Superior temporal gyrus (tissue), 1 donor: ENCODE results near the gene USP5.

ENCODE experiments used
- DNase-seq: peaks from one replicate; pipeline ENCODE4 v3.0.0-alpha.2; 2016; ENCODE audit errors: extremely low spot score

The USP5 gene

DNA sequence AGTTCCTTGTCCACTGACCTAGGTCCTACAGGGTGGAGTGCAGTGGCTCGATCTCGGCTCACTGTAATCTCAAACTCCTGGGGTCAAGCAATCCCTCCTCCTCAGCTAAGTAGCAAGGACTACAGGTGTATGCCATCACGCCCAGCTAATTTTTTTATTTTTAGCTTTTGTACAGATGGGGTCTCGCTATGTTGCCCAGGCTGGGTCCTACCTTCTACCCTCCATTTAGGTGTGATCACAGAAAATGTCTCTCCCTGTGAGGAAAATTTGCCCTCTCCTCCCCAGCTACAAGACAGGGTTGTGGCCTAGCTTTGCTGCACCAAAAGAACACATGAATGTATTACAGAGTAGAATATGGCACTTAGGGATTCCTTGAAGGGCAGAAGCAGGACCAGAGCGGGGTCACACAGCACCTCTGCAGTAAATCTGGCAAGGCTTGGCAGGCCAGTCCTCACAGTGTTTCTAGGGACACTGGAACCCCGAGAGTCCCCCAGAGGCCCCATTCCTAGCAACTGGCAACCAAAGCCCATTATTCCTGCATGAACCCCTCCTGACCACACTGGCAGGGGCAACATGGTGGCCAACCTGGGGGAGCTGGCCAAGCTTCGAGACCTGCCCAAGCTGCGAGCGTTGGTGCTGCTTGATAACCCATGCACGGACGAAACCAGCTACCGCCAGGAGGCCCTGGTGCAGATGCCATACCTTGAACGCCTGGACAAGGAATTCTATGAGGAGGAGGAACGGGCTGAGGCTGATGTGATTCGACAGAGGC is 60.4 kb downstream of the USP5 start:
- no peak for DNase-seq

DNA sequence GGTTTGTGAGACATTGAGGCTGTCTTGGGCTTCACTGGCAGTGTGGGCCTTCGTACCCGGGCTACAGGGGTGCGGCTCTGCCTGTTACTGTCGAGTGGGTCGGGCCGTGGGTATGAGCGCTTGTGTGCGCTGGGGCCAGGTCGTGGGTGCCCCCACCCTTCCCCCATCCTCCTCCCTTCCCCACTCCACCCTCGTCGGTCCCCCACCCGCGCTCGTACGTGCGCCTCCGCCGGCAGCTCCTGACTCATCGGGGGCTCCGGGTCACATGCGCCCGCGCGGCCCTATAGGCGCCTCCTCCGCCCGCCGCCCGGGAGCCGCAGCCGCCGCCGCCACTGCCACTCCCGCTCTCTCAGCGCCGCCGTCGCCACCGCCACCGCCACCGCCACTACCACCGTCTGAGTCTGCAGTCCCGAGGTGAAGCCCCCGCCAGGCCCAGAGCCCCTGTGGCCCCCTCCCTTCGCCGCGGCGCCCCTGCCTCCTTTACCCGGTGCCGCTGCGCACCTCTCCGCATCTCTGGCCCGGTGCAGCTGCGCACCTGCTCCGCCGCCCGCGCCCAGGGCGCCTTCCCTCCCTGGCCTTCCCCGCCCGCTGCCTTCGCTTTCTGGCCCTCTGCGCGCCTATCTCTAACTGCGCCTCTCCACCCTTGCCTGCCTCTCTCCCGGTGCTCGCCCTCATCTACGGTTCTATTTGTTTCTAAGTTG is 62.4 kb downstream of the USP5 start, which contains the start of gene ENO2:
TSS of gene ENO2 (plus strand) at position 335 of the 701 bp plus-strand sequence. CDS start 1,253 bp downstream, outside the sequence.
- DNase-seq = peak; percentile 77

DNA sequence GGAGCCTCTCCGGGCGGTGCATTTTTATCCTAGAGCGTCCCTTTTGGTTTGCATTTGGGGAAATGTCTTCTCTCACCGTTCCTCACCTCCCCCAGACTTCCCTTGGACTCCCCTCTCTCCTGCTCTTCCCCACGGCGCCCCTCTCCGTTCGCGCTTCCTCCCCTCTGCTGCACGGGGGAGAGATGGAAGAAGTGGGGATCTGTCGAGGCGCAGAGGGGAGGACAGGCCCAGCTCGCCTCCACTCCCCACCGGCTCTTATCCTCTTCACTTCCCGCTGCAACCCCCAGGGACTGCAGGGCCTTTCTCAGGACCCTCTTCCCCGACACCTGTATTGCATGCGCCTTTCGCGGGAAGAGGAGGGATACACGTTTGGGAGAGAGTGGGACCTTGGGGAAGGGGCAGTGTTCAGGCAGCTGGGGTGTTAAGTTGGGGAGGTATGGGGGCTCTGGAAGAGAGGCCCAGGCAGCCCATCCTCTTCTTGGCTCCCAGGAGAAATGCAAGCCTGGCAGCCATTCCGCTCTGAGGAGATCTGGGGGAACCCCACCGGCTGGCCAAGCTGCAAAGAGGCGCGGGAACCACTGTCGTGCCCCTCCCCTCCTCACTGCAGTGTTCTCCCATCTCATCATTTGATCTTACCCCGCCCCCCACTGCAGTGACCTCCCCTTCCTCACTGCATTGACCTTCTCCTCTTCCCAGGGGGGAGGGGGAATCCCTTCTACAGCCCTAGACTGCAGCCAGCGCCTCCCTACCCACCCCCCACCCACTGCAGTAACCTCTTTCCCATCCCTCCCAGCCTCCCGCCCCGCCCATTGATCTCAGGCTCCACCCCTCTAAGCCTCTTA is 63.2 kb downstream of the USP5 start:
- no peak for DNase-seq

DNA sequence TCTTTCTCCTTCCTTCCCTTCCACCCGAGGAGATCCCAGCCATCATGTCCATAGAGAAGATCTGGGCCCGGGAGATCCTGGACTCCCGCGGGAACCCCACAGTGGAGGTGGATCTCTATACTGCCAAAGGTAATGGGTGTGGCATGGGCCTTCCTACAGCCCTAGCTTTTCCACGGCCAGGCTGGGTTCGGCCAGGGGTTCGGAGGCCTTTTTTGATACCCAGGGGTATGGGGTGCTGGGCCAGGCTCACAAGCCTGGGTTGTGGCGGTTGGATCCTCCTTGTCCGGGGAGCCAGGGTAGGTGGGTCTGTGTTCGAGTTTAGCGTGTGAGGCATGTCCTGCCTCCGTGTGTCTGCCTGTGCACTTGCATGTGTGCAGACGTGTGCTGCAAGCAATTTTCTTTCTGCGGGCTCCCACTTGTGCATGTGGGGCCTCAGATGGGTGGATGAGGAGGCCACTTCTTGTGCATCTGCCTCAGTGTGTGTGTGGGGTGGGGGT is 63.9 kb downstream of the USP5 start:
- no peak for DNase-seq
